GM21737 (cell line): ENCODE measurements around the gene UNC13B.

ENCODE experiments used
- ATAC-seq: cut with Tn5 transposase; IDR thresholded peaks from one replicate; pipeline ENCODE4 v1.9.1; 2021; ENCODE audit warnings: mild to moderate bottlenecking, moderate library complexity; ENCODE audit not compliant: unreplicated experiment

The UNC13B gene

GRCh38 chr9:35415402-35416097 is 253.7 kb downstream of the UNC13B start:
- ATAC-seq = no peak

DNA sequence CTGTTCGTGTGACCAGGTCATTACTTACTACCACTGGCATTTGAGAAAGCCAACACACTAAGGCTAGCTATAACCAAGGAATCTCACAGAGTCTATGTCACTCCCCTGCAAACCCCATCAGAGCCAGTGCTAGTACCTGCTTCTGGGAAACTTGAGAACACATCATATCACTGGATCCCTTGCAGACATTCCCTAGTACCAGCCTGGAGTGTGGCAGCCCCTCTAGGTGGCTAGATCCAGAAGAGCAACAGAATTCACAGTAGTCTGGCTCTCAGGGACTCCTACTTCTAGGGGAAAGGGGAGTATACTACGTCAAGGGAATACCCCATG is 254.3 kb downstream of the UNC13B start:
- no peak for ATAC-seq

DNA sequence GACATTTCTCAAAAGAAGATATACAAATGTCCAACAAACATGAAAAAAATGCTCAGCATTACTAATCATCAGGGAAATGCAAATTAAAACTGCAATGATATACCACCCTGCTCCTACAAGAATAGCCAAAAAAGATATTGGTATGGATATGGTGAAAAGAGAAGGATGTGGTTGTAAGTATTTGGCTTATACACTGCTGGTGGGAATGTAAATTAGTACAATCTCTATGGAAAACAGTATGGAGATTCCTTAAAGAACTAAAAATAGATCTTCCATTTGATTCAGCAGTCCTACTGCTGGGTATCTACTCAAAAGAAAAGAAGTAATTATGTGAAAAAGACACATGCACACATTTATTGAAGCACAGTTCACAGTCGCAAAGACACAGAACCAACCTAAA is 260.5 kb downstream of the UNC13B start:
- ATAC-seq = no peak

DNA sequence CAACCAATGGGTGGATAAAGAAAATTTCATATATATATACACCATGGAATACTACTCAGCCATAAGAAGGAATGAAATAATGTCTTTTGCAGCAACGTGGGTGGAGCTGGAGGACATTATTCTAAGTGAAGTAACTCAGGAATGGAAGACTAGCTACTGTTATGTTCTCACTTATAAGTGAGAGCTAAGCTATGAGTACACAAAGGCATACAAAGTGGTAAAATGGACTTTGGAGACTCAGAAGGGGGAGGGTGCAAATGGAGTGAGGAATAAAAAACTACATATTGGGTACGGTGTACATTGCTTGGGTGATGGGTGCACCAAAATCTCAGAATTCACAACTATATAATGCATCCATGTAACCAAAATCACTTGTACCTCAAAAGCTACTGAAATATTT is 260.9 kb downstream of the UNC13B start:
- no peak for ATAC-seq

DNA sequence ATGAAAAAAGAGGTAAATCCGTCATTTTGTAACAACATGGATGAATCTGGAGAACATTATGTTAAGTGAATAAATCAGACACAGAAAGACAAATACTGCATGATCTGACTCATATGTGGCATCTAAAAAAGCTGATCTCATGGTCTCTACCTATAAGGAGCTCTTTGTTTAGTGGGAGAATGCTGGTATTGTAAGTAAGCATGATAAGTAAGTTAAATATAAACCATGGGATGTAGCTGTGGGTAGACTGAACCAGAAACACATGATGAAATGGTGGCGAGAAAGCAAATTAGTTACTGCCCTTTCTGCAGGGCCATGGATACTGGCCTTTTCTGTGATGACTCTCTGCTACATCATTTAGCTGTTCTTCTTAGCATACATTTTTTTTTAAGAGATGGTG is 261.7 kb downstream of the UNC13B start:
- ATAC-seq = no peak

- ATAC-seq = no peak
Measured at GRCh38 chr9:35424356-35425352, 262.8 kb downstream of the UNC13B start.

GRCh38 chr9:35426627-35427026 is 264.8 kb downstream of the UNC13B start:
- no peak for ATAC-seq

DNA sequence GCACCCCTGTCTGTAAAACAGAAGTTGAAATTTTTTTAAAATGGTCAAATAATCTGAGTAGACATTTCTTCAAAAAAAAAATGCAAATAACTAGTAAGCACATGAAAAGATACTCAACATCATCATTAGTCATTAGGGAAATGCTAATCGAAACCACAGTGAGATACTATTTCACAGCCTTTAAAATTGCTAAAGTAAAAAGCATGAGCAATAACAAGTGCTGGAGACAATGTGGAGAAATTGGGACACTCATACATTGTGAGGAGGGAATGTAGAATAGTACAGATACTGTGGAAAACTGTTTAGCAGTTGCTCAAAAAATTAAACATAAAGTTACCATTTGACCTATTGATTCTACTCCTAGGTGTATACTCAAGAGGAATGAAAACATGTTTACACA is 269.7 kb downstream of the UNC13B start:
- no peak for ATAC-seq

- ATAC-seq = no peak
Measured at GRCh38 chr9:35432076-35432475, 270.3 kb downstream of the UNC13B start.

- ATAC-seq = no peak
Measured at GRCh38 chr9:35436933-35437332, 275.1 kb downstream of the UNC13B start.

DNA sequence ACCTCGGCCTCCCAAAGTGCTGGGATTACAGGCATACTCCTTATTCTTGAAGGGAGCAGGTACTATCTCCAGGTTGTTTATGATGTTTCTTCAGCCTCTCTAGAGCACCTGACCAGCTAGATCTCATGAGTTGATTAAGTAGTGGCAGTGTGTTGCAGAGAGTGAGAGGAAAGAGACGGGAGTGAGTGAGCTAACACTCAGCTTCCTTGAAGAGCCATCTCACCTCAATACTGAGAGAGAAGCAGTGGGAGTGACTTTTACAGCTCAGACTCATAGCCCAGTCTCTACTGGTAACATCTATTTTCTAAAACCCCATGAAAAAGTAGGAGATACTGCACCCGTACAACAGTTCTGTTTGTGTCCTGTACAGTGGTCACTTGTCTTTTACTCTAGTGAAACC is 284.2 kb downstream of the UNC13B start:
- no peak for ATAC-seq

GRCh38 chr9:35448496-35448895 is 286.7 kb downstream of the UNC13B start:
- no peak for ATAC-seq

GRCh38 chr9:35452481-35452880 is 290.7 kb downstream of the UNC13B start:
- ATAC-seq = no peak

DNA sequence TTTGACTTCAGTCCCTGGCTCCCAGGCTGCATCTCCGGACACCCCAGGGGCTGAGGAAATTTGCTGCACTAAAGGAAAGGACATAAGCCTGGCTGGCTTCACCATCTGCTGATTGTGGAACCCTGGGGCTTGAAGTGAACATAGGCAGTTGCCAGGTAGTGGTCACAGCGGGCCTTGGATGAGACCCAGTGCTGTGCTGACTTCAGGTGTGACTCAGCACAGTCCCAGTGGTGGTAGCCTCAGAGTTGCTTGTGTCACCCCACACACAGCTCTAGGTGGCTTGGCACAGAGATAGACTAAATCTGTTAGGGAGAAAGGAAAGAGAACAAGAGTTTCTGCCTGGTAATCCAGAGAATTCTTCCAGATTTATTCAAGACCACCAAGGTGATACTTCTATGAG is 292.0 kb downstream of the UNC13B start:
- ATAC-seq = no peak
